HG03095 (cell line): ENCODE data around the gene NFXL1.

Experiments used
- ATAC-seq: cut with Tn5 transposase; IDR thresholded peaks from one replicate; pipeline ENCODE4 v1.9.1; 2021; ENCODE audit warnings: moderate library complexity; ENCODE audit not compliant: unreplicated experiment

NFXL1 gene

DNA sequence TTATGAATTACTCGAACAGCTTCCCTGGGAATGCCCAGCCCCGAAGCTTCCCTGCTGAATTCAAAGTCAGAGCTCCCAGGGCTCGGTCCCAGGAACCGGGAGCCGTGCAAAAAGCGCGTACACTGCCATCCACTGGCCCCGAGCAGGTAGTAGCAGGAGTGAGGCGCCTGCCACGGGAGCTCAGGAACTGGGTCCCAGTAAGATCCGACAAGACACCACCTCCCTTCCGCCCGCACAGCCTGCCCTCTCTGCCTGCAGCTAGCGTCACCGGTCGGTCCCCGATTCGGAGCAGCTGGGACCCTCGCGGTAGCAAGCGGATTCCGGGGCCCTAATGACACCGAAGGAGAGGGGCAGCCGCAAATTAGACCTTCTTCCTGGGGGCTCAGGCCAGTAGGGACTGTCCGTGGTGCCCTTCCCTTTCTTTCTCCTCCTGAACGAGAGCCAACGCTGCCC, 77.7 kb downstream of the NFXL1 start:
- ATAC-seq, result peak; percentile 62

DNA sequence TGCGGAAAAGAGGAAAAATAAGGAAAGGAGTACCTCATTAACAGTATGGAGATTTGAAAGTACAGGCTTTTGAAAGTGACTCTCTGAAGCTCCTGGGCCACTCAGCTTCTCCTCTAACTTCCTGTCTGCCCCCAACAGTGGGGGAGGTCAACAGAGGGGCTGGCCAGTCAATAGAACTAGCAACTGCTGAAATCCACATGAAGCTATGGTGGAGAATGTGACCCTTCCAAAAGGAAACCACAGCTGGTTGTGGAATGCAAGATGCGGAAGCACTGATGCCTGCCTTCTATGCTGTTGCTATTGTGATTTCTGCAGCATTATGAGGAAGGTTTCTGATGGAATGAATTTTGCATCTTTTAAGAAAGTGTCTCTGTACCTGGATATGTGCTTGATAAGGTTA, 78.9 kb downstream of the NFXL1 start:
- no peak for ATAC-seq

DNA sequence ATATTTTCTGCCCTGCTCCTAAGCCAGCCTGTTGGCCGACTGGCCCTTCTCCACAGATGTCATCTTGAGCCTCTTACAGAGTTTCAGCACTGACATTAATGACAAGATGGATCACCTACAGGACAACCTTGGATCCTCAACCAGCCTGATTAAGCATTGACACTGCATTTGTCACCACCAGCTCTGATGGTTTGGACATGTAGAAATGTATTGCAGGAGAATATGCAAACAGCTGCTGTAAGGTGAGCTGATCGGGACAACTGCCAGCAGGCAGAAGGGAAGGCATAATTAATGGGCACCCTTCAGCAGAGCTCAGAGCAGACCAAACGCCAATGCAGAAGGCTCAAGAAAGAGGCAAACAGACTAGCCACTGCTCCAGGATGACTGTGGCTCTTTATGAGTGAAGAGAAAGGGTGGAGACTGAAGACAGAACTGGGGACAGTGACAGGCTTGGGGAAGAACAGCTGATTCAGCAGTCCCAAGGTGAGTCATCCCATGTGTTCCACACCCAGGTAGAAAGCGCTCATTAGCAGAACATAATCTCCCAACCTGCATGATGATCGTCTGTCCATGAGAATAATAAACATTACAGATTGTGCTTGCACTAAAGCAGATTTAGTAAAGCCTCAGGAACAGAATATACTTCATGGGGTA, 83.2 kb downstream of the NFXL1 start:
- no peak for ATAC-seq

GRCh38 chr4:47830265-47831025, 83.9 kb downstream of the NFXL1 start:
- no peak for ATAC-seq

- ATAC-seq, result no peak
Observed at GRCh38 chr4:47829438-47829837, 84.9 kb downstream of the NFXL1 start.

DNA sequence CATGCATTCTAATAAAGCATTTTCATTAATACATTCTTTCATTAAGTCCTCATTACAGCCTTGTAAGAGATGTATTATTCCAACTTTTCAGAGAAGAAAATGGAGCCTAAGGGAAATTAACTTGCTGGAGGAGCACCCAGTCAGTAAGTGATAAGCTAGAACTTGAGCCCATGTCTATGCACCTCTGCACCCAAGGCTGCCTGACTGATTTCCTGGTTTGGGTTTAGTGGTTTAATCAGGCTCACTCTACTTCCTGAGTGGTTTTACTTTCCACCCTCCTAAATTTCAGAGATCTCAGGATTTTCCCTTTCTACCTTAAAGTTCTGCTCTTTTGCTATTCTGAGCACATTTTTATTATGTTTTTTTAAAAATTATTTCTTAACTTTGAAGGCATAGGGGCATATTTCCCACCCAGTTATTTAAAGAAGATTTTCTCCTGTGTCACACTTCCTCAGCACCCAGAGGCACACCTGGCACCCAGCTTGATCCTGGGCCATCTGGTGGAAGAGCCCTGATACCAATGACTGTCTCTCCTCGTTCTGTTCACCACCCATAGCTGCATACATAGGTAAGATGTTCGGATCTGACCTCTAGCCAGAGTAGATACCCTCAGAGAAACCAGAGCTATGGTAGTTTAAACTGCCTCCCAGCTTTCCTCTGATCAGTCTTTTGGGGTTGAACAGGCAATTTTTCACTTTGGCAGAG, 86.9 kb downstream of the NFXL1 start:
- ATAC-seq, result no peak

DNA sequence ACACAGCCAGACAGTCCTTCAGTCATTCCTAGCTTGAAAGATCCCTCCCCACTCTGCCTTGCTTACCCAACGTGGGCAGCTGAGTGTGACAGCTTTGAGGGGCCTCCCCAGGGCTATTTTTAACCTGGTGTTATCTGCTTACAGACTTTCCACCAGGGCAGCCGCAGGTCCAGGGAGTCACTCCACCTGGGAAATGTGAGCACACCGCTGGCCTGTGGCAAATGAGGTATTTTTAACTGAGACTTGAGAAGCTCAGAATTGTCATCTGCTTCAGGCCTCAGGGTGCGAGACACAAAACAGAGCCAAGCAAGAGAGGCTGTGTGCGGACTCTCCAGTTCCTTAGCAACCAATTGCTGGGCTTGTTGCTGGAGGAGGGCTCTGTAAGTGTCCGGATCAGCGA, 89.5 kb downstream of the NFXL1 start:
- peak; percentile 61 for ATAC-seq

DNA sequence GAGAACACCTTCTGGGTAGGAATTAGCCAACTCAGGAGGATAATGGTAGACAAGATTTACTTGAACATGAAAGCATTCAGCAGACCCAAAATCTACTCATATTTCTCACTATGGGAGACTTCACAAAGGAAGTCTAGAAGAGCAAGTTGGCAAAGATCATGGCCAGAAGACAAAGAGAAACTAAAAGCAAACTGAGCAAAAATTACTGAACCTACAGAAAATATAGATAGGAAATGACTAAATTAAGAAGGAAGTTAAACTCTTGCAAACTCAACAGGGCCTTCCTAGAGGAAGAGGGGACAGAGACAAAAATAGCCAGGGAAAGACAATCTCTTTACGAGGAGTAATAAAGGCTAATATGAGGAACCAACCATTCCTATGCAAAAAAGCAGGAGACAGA, 95.2 kb downstream of the NFXL1 start:
- ATAC-seq, result no peak

GRCh38 chr4:47817275-47817674, 97.1 kb downstream of the NFXL1 start:
- ATAC-seq, result no peak

DNA sequence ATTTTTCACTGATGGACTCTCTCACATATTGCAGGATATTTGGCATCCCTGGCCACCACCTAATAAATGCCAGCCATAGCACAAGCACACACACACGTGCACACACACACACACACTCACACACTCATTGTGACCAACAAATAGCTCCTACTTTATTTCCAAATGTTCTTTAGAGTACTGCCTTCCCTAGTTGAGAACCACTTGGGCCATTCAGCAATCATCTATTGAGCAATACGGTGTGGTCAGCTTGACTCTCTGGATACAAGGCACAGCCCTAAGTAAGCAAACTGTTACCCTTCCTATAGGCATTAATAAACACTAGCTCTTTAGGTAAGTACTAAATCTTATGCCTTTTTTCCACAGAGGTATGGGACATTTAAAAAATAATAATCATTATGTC, 97.6 kb downstream of the NFXL1 start:
- ATAC-seq, result no peak

DNA sequence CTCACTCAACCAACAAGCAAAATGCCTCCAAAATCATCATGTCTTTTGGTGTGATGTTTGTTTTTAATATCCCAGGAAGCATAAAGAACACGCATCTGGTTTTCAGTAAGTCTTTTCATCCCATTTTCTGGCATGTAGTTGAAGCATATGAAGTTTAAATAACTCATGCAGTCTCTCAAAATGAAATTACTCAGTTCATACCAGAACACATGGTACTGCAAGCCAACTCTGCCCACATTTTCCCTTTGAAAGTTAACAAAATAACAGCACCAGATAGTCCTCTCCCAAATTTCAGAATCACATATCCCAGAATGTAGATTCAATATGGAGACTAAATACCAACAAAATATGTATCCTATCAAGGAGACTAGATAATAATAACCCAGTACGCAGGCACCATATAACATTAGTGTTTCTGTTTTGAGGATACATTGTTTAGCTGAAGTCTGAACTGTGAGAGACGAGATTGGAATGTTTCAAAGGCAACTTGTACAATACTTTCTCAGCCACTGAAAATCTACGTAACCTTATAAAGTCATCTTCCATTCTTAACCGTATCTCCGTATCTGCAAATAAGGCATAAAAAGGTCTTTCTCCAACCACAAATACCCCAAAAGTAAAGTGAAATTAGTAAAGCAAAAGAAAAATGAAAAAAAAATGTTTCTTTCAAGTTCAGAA, 99.6 kb downstream of the NFXL1 start:
- ATAC-seq, result no peak

- no peak for ATAC-seq
Observed at GRCh38 chr4:47809654-47810203, 104.7 kb downstream of the NFXL1 start.

- ATAC-seq, result no peak
Observed at GRCh38 chr4:47804598-47804997, 109.8 kb downstream of the NFXL1 start.

GRCh38 chr4:47801481-47802002, 112.8 kb downstream of the NFXL1 start:
- ATAC-seq, result no peak

- no peak for ATAC-seq
Observed at GRCh38 chr4:47798165-47798564, 116.2 kb downstream of the NFXL1 start.
